ENCODE data around the gene DBN1.

DNA sequence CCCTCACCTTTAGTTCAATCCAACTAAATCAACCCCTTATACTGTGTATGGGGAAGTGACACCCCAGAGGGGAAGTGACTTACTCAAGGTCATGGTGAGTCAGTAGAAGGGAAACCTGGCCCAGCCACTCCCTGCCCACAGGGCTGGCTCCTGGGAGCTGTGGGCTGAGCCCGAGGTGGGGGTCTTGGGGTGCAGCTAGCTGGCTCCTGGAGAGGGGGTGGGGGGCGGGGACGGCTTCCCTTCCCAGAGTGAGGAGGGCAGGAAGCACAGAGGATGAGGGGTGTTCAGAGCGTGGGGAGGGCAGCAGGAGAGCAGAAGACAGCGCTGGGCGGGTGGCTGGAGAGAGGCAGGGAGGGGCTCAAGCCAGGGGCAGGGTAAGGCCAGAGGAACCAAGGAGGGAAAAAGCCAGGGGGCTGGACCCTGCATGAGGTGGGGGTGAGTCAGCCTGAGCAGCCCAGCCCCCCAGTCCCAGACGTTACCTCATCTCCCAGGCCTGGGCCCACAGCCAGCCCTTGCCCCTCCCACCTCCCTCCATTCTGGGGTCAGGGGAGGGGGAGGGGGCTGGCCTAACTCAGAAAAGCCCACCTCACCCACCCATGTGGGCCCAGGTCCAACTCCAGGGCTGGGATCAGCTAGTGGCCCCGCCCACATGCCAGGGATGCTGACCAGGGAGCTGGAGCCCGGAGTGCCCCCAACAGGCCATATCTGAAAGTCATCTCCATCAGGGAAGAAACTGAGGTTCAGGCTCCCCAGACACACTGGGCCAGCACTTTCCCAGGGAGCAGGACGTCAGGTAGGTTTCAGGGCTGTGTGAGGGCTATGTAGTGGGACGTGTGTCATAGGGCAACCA, 21.1 kb upstream of the DBN1 start:
- TF ChIP-seq, protein P1, sequence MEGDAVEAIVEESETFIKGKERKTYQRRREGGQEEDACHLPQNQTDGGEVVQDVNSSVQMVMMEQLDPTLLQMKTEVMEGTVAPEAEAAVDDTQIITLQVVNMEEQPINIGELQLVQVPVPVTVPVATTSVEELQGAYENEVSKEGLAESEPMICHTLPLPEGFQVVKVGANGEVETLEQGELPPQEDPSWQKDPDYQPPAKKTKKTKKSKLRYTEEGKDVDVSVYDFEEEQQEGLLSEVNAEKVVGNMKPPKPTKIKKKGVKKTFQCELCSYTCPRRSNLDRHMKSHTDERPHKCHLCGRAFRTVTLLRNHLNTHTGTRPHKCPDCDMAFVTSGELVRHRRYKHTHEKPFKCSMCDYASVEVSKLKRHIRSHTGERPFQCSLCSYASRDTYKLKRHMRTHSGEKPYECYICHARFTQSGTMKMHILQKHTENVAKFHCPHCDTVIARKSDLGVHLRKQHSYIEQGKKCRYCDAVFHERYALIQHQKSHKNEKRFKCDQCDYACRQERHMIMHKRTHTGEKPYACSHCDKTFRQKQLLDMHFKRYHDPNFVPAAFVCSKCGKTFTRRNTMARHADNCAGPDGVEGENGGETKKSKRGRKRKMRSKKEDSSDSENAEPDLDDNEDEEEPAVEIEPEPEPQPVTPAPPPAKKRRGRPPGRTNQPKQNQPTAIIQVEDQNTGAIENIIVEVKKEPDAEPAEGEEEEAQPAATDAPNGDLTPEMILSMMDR (IDR thresholded peaks at IDR 0.05), result no peak
- TF ChIP-seq POLR2A (IDR thresholded peaks at IDR 0.05), result no peak

All from ovary (tissue), 3 donors.